GM23248 (cell line): ENCODE measurements around the gene FAM162A. TPM values are rescaled to one million over a fixed set of nuclear protein-coding genes. Genes with fewer than 3 reads are reported as not detected.

ENCODE experiments used
- DNase-seq: peaks from one replicate; pipeline ENCODE4 v3.0.0-alpha.2; 2015
- H2AFZ ChIP-seq: fragments of 200-600 bp; sonication (generic); 2 replicates; pipeline ENCODE4 v1.6.1; 2016; ENCODE audit warnings: antibody characterized with exemption
- H3F3A ChIP-seq: fragments of 200-600 bp; sonication (generic); 2 replicates; pipeline ENCODE4 v1.6.1; 2016; ENCODE audit warnings: mild to moderate bottlenecking, antibody characterized with exemption, mixed run types; ENCODE audit not compliant: insufficient read depth
- H3K27ac ChIP-seq: fragments of 200-600 bp; sonication (generic); 2 replicates; pipeline ENCODE4 v1.5.1; 2016; ENCODE audit warnings: mild to moderate bottlenecking
- H3K27me3 ChIP-seq: fragments of 200-600 bp; sonication (generic); replicated peaks from 2 replicates; pipeline ENCODE4 v1.6.1; 2016; ENCODE audit warnings: mild to moderate bottlenecking; ENCODE audit not compliant: insufficient read depth
- H3K36me3 ChIP-seq: fragments of 200-600 bp; sonication (generic); 2 replicates; pipeline ENCODE4 v1.6.1; 2016; ENCODE audit warnings: low read depth, mild to moderate bottlenecking
- H3K4me1 ChIP-seq: fragments of 200-600 bp; sonication (generic); 2 replicates; pipeline ENCODE4 v1.6.1; 2016; ENCODE audit warnings: mild to moderate bottlenecking; ENCODE audit not compliant: insufficient read depth
- H3K4me2 ChIP-seq: fragments of 200-600 bp; sonication (generic); one replicate; pipeline ENCODE4 v1.6.1; 2016; ENCODE audit warnings: mild to moderate bottlenecking; ENCODE audit not compliant: unreplicated experiment
- H3K4me3 ChIP-seq: fragments of 200-600 bp; sonication (generic); 2 replicates; pipeline ENCODE4 v1.5.1; 2016; ENCODE audit warnings: mild to moderate bottlenecking
- H3K79me2 ChIP-seq: fragments of 200-600 bp; sonication (generic); 2 replicates; pipeline ENCODE4 v1.6.1; 2016; ENCODE audit warnings: mild to moderate bottlenecking; ENCODE audit not compliant: insufficient read depth
- H3K9ac ChIP-seq: fragments of 200-600 bp; sonication (generic); 2 replicates; pipeline ENCODE4 v1.6.1; 2016; ENCODE audit warnings: mild to moderate bottlenecking
- H3K9me2 ChIP-seq: fragments of 200-600 bp; sonication (generic); 2 replicates; pipeline ENCODE4 v1.6.1; 2016; ENCODE audit warnings: mixed run types, mild to moderate bottlenecking, moderate library complexity; ENCODE audit not compliant: insufficient read depth
- H3K9me3 ChIP-seq: fragments of 200-600 bp; sonication (generic); one replicate; pipeline ENCODE4 v1.6.1; 2017; ENCODE audit warnings: low read depth
- H4K20me1 ChIP-seq: fragments of 200-600 bp; sonication (generic); 2 replicates; pipeline ENCODE4 v1.6.0; 2016; ENCODE audit not compliant: insufficient read depth
- EZH2 ChIP-seq: fragments of 200-600 bp; sonication (generic); IDR thresholded peaks from 2 replicates; pipeline ENCODE4 v1.6.1; 2018; ENCODE audit warnings: antibody characterized with exemption, mild to moderate bottlenecking; ENCODE audit not compliant: insufficient read depth, poor library complexity, severe bottlenecking
- EZH2phosphoT487 ChIP-seq: fragments of 200-600 bp; sonication (generic); IDR thresholded peaks from 2 replicates; pipeline ENCODE4 v1.6.1; 2018; ENCODE audit warnings: antibody characterized with exemption, moderate library complexity, mild to moderate bottlenecking, low read depth; ENCODE audit not compliant: insufficient read depth
- WGBS, 2 experiments: methylation state at CpG; one replicate each; pipeline ENCODE4 v1.1.6; 2015 to 2017; ENCODE audit warnings: low lambda C conversion rate in 2 of 2, low coverage in 1 of 2; ENCODE audit errors: missing lambda C conversion rate in 2 of 2; 5-methylcytosine and 5-hydroxymethylcytosine counted together
- in situ Hi-C: fragments of 300-500 bp; cut with MboI; formaldehyde crosslinking; loops from 2 replicates; pipeline ENCODE4 v1.15.0; 2020
- polyA plus RNA-seq: library from polyadenylated mRNA; unstranded; fragments of >200 nt; fragmentation: Nextera tagmentation; extraction: Ambion mirVana; gene quantifications from 2 replicates; pipeline ENCODE4 v1.2.1, GENCODE V29; 2016
- total RNA-seq: library from RNA; depleted of rRNA; stranded (reverse); fragments of >200 nt; shearing (Covaris generic); gene quantifications from 2 replicates; pipeline ENCODE4 v1.2.3, GENCODE V29; 2014

FAM162A gene
- total and polyA plus RNA-seq, 2 experiments from 2014 or later, result 8.0 to 101 TPM

- WGBS, 2 experiments, result 99% methylated on average over 4 of the region's 4 CpGs
- no peak overlapping the region for H2AFZ ChIP-seq
- H3K79me2 ChIP-seq, result peaks cover 10% of the 10 kb centered on the region
- no peak overlapping the region for H3K4me3 ChIP-seq
- no peaks in the 10 kb centered on the region for H3K9me3 ChIP-seq
- H3K36me3 ChIP-seq, result peaks cover 32% of the 10 kb centered on the region
- H3K27me3 ChIP-seq, result no peaks in the 10 kb centered on the region
- no peak overlapping the region for H3K27ac ChIP-seq
- no peak for DNase-seq
- H3F3A ChIP-seq, result peaks cover 5% of the 10 kb centered on the region; the same call in 1 of the 2 replicates
- TF ChIP-seq EZH2 (no peak), EZH2phosphoT487 (no peak)
- H3K4me2 ChIP-seq, result no peak overlapping the region
- H3K4me1 ChIP-seq, result no peaks in the 10 kb centered on the region
- no peak overlapping the region for H3K9ac ChIP-seq
- no peaks in the 10 kb centered on the region for H4K20me1 ChIP-seq
- no peaks in the 10 kb centered on the region for H3K9me2 ChIP-seq
- in situ Hi-C loops, result no loop called here
These were observed 22.2 kb downstream of the FAM162A start for GRCh38 chr3:122406198-122406597.

GRCh38 chr3:122407946-122408345, 24.0 kb downstream of the FAM162A start:
- in situ Hi-C loops, result no loop called here
- no peaks in the 10 kb centered on the region for H3K9me2 ChIP-seq

GRCh38 chr3:122409446-122409845, 25.5 kb downstream of the FAM162A start:
- no peak overlapping the region for H3K27ac ChIP-seq
- H3K4me1 ChIP-seq, result peaks cover under 1% of the 10 kb centered on the region
- WGBS, 2 experiments, result 80 to 84% methylated on average over 6 of the region's 6 CpGs
- TF ChIP-seq EZH2 (no peak), EZH2phosphoT487 (no peak)
- H3K9ac ChIP-seq, result no peak overlapping the region
- H3K4me3 ChIP-seq, result no peak overlapping the region
- peaks cover 42% of the 10 kb centered on the region for H3K79me2 ChIP-seq
- peaks cover under 1% of the 10 kb centered on the region; the same call in 1 of the 2 replicates for H3F3A ChIP-seq
- no peak for DNase-seq
- H4K20me1 ChIP-seq, result no peaks in the 10 kb centered on the region
- in situ Hi-C loops, result no loop called here
- no peak overlapping the region for H2AFZ ChIP-seq
- no peaks in the 10 kb centered on the region for H3K27me3 ChIP-seq
- no peaks in the 10 kb centered on the region for H3K9me3 ChIP-seq
- no peak overlapping the region for H3K4me2 ChIP-seq
- H3K36me3 ChIP-seq, result peaks cover 34% of the 10 kb centered on the region
- no peaks in the 10 kb centered on the region for H3K9me2 ChIP-seq

More at GRCh38 chr3:122407946-122408345, 24.0 kb downstream of the FAM162A start:
- 80 to 94% methylated on average over 1 of the region's 1 CpG for WGBS, 2 experiments
- H3K9ac ChIP-seq, result no peak overlapping the region
- no peak overlapping the region for H2AFZ ChIP-seq
- H4K20me1 ChIP-seq, result no peaks in the 10 kb centered on the region
- no peak overlapping the region for H3K27ac ChIP-seq
- no peaks in the 10 kb centered on the region for H3K27me3 ChIP-seq
- H3K9me3 ChIP-seq, result no peaks in the 10 kb centered on the region
- TF ChIP-seq EZH2 (no peak), EZH2phosphoT487 (no peak)
- H3K36me3 ChIP-seq, result peaks cover 34% of the 10 kb centered on the region
- H3K4me3 ChIP-seq, result no peak overlapping the region
- DNase-seq, result no peak
- H3K4me1 ChIP-seq, result no peaks in the 10 kb centered on the region
- peaks cover 5% of the 10 kb centered on the region; the same call in 1 of the 2 replicates for H3F3A ChIP-seq
- peaks cover 27% of the 10 kb centered on the region for H3K79me2 ChIP-seq
- no peak overlapping the region for H3K4me2 ChIP-seq

- Histone ChIP-seq H4K20me1 (no peaks in the 10 kb centered on the region), H3K27ac (no peak overlapping the region), H3F3A (peaks cover 7% of the 10 kb centered on the region; the same call in 1 of the 2 replicates), H3K36me3 (peaks cover 34% of the 10 kb centered on the region), H3K79me2 (peaks cover 49% of the 10 kb centered on the region), H3K9me3 (no peaks in the 10 kb centered on the region), H3K4me2 (no peak overlapping the region), H3K4me1 (peaks cover 8% of the 10 kb centered on the region), H2AFZ (no peak overlapping the region), H3K4me3 (no peak overlapping the region), H3K9me2 (no peaks in the 10 kb centered on the region), H3K27me3 (no peaks in the 10 kb centered on the region), H3K9ac (no peak overlapping the region)
- no peak for DNase-seq
- 97 to 98% methylated on average over 4 of the region's 4 CpGs for WGBS, 2 experiments
- in situ Hi-C loops, result no loop called here
- no peak for TF ChIP-seq EZH2phosphoT487
- TF ChIP-seq EZH2, result no peak
These were observed 26.1 kb downstream of the FAM162A start for GRCh38 chr3:122410111-122410510.

- in situ Hi-C loops, result no loop called here
- Histone ChIP-seq H3K79me2 (peaks cover 54% of the 10 kb centered on the region), H3K36me3 (peaks cover 34% of the 10 kb centered on the region), H3K4me2 (no peak overlapping the region), H2AFZ (no peak overlapping the region), H3K4me1 (peaks cover 9% of the 10 kb centered on the region), H3K27me3 (no peaks in the 10 kb centered on the region), H3K4me3 (no peak overlapping the region), H3K9me3 (no peaks in the 10 kb centered on the region), H4K20me1 (no peaks in the 10 kb centered on the region), H3K27ac (no peak overlapping the region), H3F3A (peaks cover 10% of the 10 kb centered on the region; the same call in 1 of the 2 replicates), H3K9me2 (no peaks in the 10 kb centered on the region), H3K9ac (no peak overlapping the region)
- no peak for TF ChIP-seq EZH2phosphoT487
- no peak for TF ChIP-seq EZH2
- 93 to 97% methylated on average over 6 of the region's 6 CpGs for WGBS, 2 experiments
- DNase-seq, result no peak
These were observed 26.7 kb downstream of the FAM162A start for GRCh38 chr3:122410639-122411038.
